ENCODE measurements around the gene WDR7.

The WDR7 gene

GRCh38 chr18:57004366-57005121 is 353.4 kb downstream of the WDR7 start:
- DNase-seq: no peak

DNA sequence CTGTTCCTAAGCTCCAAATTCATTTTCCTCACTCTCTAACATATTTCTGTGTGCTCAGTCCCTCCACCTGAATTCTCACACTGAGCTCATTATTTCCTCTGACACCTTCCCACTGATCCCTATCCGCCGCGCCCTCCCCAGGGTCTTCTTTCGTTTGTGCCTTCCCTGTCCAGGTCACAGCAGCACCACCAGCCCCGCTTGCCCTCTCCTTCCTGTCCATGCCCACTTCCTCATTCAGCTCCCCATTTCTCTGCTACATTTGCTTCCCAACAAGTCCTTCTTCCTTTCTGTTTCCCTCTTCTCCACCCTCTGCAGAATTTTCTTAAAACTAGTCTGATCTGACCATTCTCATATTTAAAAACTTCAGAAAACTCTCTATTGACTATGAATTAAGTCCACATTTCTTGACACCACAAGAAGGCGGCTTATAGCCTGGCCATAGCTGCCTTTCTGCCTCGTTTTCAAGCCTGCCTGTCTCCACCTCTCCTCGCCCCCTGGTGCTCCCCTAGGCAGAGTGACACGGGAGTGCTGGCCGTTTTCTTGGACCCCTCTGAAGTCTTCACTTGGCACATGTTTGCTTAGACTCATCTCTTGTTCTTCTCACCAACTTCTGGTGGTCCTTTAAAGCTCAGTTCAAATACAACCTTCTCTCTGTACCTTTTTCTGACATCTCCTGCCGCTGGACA is 357.0 kb downstream of the WDR7 start:
- DNase-seq: no peak

- DNase-seq: no peak
Measured at GRCh38 chr18:57009844-57010243, 358.7 kb downstream of the WDR7 start.

DNA sequence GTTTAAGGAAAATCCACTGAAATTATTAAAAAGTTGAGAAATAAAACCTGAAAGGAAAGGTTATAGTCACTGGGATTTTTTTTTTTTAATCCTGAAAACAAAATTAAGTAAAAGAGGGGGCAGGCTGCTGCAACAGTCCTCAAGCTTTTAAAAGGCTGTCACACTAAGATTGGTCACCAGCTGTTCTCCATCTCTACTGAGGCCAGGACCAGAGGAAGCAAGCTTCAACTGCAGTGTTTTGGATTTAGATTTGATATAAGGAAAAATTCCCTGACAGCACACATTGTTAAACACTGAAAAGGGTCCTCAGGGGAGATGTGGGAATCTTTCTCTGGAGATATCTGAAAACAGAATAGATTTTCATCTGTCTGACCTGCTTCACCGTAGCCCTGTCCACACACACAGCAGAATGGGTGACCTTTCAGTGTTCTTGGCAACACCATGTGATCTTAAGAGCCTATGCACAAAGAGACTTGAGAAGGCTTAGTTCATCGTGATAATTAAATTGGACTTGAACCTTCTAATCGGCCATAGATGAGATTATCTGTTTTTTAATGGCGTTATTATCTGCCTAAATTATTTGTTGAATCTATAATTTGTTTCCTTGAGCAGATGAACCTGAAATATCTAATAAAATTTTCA is 363.7 kb downstream of the WDR7 start:
- DNase-seq: no peak

DNA sequence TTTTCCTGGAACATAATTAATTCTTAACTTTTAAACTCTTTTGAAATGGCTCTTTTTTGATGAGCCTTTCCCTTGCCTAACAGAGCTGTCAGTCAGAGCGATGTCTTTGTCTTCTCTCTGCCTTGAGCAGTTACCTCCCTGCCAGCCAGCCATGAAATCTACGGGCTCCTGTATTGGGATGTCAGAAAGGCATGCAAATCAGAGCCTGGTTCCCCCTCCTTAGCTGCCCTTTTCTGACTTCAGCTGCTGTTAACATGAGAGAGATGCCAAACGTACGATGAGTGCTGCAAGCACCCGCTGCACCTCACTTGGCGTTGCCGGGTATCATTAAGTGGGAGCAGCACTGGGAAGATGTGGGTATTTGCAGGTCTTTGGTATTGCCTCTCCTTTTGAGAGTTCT is 364.3 kb downstream of the WDR7 start:
- no peak for DNase-seq

- DNase-seq: no peak
Measured at GRCh38 chr18:57018845-57019244, 367.7 kb downstream of the WDR7 start.

- DNase-seq: no peak
Measured at GRCh38 chr18:57022716-57023115, 371.6 kb downstream of the WDR7 start.

GRCh38 chr18:57023275-57023882 is 372.2 kb downstream of the WDR7 start:
- DNase-seq: no peak

DNA sequence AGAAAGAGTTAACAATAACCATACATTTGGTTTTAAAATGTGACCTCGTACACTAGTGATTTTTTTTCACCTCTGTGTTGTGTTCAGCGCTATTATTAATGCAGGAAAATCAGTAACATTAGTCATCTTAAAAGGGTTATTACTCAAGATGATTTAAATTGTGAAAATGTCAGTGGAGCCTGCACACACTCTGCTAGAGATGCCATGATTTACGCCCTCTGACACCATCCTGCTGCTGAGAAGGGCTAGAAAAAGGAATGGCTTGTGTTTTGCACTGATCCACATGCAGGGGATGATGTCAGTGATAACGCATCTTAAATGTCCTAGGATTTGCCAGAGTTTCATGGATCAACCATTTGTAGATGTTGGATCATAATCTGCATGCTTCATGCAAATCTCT is 374.4 kb downstream of the WDR7 start:
- DNase-seq: no peak

- DNase-seq: no peak
Measured at GRCh38 chr18:57026316-57026715, 375.2 kb downstream of the WDR7 start.

DNA sequence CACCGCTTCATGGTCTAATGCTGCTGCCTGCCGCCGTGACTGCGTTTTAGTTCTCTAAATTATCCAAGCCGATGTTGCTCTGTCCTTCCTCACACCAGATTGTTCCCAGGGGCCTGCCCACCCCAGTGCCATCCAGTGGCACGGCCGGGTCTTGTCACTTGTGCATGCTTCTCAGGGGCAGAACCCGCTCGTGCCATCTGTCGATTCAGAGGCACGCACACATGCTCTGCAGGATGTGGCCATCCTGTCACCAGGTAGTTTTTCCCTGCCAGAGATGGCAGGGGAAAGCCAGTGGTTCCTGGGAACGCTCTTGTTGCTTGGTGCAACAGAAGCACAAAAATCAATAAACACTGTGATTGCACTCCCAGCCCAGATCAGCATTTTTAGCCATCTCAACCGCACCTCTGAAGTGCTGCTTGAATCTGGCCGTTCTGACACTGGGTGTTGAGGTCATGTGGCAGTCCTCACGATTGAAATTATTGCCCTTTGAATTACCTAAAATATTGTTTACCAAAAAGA is 376.1 kb downstream of the WDR7 start:
- no peak for DNase-seq

GRCh38 chr18:57029761-57030160 is 378.6 kb downstream of the WDR7 start:
- DNase-seq: no peak

GRCh38 chr18:57030417-57030816 is 379.3 kb downstream of the WDR7 start:
- no peak for DNase-seq

- DNase-seq: no peak
Measured at GRCh38 chr18:57035590-57035989, 384.4 kb downstream of the WDR7 start.

GRCh38 chr18:57038395-57038794 is 387.2 kb downstream of the WDR7 start:
- DNase-seq: no peak

DNA sequence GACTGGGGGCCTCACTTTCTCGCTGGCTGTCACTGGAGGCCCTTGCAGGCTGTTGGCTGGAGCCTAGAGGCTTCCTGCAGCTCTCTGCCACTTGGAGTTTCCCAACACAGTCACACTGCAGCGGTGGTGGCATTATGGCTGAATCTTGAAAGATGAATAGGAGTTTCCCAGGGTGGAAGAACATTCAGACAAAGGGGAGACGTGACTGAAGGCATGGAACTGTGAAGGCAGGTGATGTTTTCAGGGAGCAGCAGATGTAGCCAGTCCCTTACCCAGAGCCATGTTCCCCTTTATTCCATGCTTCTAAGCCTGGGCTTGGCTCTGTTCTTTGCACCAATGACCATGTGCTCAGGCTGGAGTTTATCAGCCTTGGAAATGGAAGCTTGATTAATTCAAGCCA is 389.0 kb downstream of the WDR7 start:
- DNase-seq: no peak

GRCh38 chr18:57043241-57043640 is 392.1 kb downstream of the WDR7 start:
- DNase-seq: no peak

DNA sequence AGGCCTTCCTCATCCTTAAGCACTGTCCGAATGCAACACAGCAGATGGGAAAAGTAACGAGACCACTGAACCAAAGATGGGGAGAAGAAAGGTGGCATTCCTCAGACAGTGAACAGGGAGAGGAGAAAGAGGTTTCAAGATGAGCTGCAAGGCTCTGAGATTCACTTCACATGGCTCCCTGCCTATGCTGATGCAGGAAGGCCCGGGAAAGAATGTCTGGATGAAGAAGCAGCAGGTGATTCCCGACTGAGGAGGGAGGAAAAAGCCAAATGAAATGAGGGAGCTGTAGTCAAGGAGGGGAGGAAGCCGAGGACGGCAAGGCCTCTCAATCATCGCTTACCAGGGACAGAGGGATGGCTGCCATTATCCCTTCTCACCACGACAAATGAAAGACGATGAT is 397.2 kb downstream of the WDR7 start:
- DNase-seq: no peak

GRCh38 chr18:57048859-57049258 is 397.7 kb downstream of the WDR7 start:
- DNase-seq: no peak

DNA sequence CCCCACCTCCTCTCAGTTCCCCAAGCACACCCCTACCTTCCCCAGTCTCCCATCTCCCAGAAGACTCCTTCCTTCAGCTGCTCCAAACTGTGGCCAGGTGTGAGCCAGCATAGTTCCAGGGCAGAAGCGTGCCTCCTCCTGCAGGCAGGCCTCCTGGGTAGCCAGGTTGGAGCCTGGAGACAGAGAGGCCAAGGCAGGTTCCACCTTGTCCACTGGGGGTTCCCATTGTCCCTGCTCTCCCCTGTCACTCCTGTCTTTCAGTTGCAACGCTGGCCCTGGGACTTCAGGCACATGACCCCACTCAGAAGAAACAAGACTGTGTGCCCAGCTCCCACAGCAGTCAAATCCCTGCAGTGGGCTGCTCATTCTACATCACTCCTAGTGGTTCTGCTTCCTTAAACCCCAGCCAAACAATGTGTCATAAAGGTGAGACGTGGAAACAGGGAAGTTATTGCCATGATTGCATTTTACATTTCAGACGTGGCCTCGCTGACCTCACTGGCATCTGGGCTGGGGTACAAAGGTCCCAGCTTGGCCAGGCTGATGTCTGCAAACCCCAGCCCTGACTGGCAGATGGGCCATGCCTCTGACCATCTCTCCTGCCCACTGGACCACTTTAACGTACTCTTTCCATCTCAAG is 399.3 kb downstream of the WDR7 start:
- no peak for DNase-seq

- DNase-seq: no peak
Measured at GRCh38 chr18:57051021-57051656, 400.0 kb downstream of the WDR7 start.

GRCh38 chr18:57051657-57052044 is 400.5 kb downstream of the WDR7 start:
- no peak for DNase-seq

GRCh38 chr18:57052173-57052572 is 401.0 kb downstream of the WDR7 start:
- DNase-seq: no peak
